Gastroesophageal sphincter (tissue), 3 donors: Measurements from ENCODE around the gene CTNNA3.

Source experiments
- CTCF ChIP-seq, 4 experiments: fragments of 200-600 bp in 2 of 4; fragments of 450-650 bp in 2 of 4; sonication (generic) in 1 of 4; IDR thresholded peaks; one replicate each; pipeline ENCODE4 v1.5.1; 2017 to 2019; ENCODE audit warnings: antibody characterized with exemption in 4 of 4, mild to moderate bottlenecking in 2 of 4, moderate library complexity in 2 of 4
- EP300 ChIP-seq: sonication (generic); formaldehyde crosslinking; IDR thresholded peaks from one replicate; pipeline ENCODE4 v1.6.1; 2017; ENCODE audit warnings: antibody characterized with exemption, mild to moderate bottlenecking
- POLR2A ChIP-seq, 2 donors: fragments of 450-650 bp; IDR thresholded peaks; one replicate each; pipeline ENCODE4 v1.6.1; 2017; ENCODE audit warnings: antibody characterized with exemption in 2 of 2, mild to moderate bottlenecking in 2 of 2, moderate library complexity in 1 of 2
- POLR2AphosphoS5 ChIP-seq: sonication (generic); formaldehyde crosslinking; IDR thresholded peaks from one replicate; pipeline ENCODE4 v1.6.1; 2017; ENCODE audit warnings: antibody characterized with exemption

DNA sequence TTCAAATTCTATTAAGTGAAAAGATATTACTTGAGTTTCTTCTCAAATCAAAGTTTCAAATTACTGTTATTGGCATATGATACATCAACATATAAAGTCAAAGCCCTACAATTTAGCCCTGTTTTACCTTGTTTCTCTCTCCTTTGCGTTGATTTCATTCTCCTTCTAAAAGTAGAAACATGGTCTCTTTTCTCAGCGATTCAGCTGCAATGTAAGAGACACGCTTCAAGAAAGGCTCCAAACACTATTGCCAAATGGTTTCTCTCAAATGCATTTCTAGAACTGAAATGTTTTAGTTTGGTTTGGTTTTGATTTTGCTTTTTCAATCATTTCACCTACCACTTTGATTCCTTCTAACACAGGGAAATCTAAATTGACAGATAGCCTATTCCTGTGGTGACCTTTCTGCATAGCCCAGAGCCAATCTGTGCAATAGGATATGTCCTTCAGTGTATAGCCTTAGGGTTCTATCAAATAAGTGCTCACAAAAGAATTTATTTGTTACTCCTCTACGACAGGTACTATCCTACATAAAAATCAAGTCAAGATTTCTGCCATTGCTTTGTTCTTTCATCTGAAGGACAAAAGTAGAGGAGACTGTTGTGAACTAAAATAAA, 47.3 kb downstream of the CTNNA3 start:
- TF ChIP-seq CTCF (IDR thresholded peaks at IDR 0.05), result no peak
- TF ChIP-seq POLR2AphosphoS5, result no peak
- TF ChIP-seq POLR2A (IDR thresholded peaks at IDR 0.05), result no peak
- no peak for TF ChIP-seq EP300
